WTC11 (cell line): ENCODE results near the gene GPR132.

ENCODE experiments used
- CREB1 ChIP-seq: sonication (generic); formaldehyde crosslinking; IDR thresholded peaks from 2 replicates; pipeline ENCODE4 v1.8.0; 2023; ENCODE audit warnings: mild to moderate bottlenecking, missing genetic modification reagents
- TF ChIP-seq, protein P1 (sequence below): fragments of 250-450 bp; sonication (Bioruptor Pico); conservative IDR thresholded peaks from 2 replicates; pipeline ENCODE4 v1.9.0; 2021; ENCODE audit warnings: mild to moderate bottlenecking

- TF ChIP-seq CREB1 (CRISPR knock-in tag), result no peak
- TF ChIP-seq, protein P1, sequence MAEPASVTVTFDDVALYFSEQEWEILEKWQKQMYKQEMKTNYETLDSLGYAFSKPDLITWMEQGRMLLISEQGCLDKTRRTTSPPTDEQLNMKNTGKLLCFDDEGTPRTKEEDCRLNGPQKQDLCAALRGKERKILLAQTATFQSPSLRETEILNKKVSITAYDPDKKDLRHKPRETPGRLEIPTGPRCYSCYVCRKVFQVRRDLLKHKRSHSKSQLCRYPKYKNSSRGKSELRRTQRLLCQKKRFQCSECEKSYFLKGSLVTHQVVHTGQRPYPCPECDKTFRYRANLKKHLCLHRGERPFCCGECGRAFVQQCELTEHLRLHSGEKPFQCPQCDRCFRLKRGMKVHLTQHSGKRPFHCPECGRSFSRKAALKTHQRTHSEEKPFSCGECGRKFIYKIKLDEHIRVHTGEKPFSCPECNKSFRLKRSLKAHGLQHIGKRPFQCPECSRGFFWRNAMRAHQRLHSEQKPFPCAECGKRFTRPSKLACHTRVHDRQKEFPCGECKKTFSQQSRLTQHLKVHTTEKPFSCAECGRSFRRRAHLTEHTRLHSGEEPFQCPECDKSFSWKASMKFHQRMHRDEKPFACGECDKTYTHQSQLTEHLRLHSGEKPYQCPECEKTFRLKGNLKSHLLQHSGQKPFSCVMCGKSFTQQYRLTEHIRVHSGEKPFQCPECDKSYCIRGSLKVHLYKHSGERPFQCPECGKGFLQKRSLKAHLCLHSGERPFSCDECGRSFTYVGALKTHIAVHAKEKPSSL (CRISPR knock-in tag), result no peak
These were observed 19.4 kb downstream of the GPR132 start for GRCh38 chr14:105045710-105046326.
